Measurements from ENCODE around the gene CSNK1G1.

Gene CSNK1G1

DNA sequence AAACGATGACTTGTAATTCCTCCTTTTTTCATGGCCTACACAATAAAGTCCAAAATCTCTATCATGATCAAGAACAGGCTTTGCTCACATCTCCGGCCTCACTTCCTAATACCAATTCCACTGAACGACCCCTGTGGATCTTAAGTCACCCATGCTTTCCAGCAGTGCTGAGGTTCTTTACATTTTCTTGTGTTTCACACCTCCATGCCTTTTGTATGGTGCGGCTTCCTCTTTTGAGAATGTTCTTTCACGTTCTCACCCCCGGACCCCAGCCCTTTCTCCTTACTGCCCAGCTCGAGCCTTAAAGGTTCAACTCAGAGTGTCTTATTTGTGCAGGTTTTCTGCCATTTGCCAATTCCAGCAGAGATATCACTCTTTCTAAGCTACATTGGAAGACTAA is 70.1 kb downstream of the CSNK1G1 start:
- no peak for DNase-seq

DNA sequence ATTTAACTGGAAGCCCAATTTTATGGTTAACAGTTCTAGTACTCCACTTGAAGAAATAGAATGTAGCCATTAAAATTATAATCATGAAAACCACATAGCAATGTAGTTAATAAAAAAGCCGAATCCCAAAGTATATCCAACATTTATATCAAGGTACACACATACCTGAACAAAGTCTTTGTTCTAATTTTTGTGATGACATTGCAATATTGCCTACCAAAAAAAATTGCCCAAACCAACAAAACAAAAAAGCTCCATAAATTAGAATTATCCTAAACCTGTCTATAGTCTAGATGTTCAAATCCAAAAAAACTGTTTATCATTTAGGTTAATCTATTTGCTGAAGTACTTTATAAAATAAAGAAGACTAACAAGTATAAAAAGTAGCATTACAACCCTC is 70.8 kb downstream of the CSNK1G1 start:
- DNase-seq: no peak

DNA sequence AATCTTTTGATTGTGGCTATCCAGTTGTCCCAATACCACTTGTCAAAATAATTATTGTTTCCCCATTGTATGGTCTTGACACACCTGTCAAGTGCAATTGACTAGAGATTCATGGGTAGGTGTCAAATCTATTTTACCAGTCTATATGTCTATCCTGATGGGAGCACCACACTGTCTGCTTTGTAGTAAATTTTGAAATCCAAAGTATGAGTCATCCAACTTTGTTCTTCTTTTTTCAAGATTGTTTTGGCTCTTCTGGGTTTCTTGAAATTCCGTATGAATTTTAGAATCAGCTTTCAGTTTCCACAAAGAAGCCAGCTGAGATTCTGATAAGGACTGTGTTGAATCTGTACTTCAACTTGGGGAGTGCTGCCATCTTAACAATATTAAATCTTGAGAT is 71.9 kb downstream of the CSNK1G1 start:
- DNase-seq: peak; percentile 97

DNA sequence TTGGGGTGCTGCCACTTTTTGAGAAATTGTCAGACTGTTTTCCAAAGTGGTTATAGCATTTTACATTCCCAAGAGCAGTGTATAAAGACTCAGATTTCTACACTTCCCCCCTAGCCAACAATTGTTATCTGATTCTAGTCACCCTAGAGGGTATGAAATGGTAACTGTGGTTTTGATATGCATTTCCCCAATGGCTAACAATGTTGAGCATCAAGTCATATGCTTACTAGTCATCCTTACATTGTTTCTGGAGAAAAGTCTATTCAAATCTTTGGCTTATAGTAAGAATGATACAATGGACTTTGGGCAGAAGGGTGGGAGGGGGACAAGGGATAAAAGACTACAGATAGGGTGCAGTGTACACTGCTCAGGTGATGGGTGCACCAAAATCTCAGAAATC is 73.3 kb downstream of the CSNK1G1 start:
- DNase-seq: peak; percentile 79

DNA sequence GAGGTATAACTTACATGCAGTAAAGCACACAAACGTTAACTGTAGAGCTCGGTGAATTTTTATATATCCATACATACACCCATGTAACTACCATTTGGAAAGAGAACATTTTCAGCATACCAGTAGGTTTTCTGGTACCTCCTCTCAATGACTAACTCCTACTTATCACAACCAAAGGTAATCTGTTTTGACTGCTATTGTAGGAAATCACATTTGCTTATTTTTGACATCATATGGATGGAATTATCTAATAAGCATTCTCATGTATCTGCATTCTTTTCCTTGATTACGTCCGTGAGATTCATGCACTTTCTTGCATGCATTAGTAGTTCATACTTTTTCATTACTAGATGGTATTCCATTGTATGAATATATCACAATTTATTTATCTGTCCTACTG is 76.8 kb downstream of the CSNK1G1 start:
- DNase-seq: no peak

DNA sequence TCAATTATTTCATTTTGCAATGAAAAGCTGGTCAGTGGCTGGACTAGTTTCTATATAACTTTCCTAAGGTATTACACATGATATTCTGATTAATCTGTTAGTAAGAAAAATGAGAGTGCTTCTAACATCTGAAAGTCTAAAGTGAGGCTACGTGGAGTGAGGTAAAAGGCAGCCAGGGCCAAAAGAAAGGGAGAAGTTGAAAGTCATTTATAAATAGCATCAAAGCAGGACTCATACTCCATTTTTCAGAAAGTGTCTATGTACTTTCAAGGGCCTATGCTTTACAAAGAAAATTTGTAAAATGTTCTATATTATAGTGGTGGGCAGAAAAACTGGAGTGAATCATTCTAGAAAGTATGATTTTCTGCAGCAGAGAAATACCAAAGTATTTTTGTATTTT is 80.0 kb downstream of the CSNK1G1 start:
- DNase-seq: no peak

DNA sequence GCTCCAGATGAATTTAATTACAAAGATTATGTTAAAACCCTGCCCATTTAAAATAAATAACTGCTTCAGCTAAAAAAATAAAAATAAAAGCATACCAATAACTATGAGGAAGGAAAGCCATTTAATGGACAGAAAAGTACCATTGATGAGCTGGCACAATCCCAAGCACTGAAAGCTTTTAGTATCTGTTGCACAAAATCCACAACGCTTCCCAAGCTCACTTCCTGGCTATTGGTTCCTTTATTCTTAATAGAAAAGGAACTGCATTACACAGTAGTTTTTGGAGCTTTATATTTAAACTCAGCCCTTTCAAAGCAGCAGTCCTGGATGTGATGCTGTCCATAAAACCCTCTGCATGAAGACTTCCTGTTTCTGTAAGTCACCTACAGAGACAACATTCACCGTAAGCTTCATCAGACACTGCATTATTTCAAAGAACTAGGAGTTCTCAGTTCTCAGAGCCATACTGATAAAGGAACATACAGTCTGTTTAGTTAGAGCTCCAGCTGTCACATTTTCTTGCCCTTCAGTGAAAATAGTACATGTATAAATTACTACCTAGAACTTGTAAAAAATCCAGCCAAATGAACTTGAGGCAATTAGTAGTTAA is 81.5 kb downstream of the CSNK1G1 start:
- peak; percentile 36 for DNase-seq

DNA sequence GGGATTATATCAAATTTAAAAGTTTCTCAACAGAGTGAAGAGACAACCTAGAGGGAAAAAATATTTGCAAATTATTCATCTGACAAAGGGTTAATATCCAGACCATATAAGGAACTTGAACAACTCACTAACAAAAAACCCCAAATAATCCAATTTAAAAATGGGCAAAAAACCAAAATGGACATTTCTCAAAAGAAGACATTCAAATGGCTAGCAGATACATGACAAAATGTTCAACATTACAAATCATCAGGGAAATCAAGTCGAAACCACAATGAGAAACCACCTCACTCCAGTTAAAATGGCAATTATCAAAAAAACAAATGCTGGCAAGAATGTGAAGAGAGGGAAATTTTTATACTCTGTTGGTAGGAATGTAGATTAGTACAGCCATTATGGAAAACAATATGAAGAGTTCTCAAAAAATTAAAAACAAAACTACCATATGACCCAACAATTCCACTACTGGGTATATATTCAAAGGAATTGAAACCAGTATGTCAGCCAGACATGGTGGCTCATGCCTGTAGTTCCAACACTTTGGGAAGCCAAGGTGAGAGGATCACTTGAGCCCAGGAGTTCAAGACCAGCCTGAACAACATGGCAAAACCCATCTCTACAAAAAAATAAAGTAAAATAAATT is 88.5 kb downstream of the CSNK1G1 start:
- DNase-seq: peak; percentile 32

DNA sequence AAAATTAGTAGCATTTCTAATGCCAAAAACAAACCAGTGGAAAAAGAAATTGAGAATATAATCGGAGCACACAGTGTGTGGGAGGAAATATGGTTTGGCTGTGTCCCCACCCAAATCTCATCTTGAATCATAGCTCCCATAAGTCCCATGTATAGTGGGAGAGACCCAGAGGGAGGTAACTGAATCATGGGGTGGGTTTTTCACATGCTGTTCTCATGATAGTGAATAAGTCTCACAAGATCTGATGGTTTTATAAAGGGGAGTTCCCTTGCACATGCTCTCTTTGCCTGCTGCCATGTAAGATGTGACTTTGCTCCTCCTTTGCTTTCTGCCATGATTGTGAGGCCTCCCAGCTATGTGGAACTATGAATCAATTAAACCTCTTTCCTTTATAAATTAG is 90.8 kb downstream of the CSNK1G1 start:
- DNase-seq: peak; percentile 71

DNA sequence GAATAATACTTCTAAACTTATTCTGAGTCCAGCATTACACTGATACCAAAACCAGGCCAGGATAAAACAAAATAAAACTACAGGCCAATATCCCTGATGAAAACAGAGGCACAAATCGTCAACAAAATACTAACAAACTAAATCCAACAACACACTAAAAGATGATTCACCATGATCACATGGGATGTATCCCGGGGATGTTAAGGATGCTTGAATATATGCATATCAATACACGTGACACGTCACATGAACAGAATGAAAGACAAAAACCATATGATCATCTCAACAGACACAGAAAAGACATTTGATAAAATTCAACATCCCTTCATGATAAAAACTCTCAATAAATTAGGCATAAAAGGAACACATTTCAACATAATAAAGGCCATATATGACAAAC is 91.5 kb downstream of the CSNK1G1 start:
- no peak for DNase-seq

DNA sequence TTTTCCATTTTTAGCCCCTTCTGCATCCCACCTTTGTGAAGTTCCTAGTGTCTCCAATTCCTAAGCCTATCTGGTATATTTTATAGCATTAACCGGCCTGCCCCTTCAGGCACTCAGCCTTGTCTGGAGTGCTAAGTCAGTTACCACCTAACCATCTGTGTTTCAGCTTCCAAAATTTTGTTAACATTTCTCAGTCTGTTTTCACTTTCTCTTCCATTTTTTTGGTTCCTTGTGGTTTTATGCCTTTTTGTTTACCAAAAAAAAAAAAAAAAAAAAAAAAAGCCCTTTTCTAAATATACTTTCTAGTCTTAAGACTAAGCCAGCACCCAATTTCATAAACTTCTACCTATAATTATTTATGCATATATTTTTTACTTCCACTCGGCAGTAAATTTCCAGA is 92.4 kb downstream of the CSNK1G1 start:
- DNase-seq: peak; percentile 58

DNA sequence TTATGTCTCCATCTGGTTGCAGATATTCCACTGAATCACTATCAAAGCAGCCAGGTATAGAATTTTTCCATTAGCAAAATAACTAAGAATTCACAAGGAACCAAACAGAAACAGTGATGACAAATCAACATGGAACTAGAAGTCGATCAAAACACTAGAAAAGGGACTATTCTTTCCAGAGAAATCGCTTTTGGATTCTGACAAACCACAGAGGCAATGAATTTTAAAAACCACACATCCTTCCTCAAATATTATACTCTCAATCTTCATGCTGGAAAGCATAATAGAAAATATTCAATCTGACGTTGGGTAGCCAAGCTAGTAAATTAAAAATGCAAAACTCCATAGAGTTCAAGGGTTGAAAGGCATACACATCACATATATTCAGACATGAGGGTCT is 99.9 kb downstream of the CSNK1G1 start:
- DNase-seq: no peak

DNA sequence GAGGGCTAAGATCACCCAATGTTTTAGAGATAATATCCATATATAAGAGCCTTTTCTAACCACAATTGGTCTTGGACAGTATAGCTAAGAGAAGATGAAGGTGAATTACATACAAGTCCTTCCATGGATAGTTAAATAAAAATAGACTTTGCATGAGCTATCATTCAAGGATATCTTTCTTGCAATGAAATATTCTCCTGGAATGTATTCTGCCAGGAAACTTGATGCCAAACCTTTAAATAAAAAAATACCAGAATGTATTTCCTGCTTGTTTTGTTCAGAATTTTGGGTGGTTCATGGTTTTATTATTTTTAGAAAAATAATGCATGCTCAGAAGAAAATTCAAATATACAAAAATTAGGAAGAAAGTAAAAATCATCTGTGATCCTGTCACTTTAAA is 104.3 kb downstream of the CSNK1G1 start:
- DNase-seq: no peak

DNA sequence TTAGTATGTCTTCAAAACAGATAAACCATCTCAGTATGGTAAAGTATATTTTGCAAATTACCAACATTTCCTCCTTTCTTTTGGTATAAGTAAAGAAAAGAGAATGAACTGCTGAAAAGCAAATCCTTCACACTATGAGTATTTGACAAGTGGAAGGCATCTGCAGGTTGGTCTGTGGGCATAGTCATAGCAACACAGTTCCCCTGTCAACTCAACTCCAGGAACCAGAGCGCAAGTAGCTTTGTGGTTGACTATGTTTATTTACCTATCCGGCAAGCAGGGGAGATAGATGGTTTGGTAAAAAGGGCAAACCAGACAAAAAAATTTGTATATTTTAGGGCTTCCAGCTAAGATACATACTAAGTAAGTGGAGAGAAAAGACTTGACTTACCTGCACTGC is 104.9 kb downstream of the CSNK1G1 start:
- no peak for DNase-seq

DNA sequence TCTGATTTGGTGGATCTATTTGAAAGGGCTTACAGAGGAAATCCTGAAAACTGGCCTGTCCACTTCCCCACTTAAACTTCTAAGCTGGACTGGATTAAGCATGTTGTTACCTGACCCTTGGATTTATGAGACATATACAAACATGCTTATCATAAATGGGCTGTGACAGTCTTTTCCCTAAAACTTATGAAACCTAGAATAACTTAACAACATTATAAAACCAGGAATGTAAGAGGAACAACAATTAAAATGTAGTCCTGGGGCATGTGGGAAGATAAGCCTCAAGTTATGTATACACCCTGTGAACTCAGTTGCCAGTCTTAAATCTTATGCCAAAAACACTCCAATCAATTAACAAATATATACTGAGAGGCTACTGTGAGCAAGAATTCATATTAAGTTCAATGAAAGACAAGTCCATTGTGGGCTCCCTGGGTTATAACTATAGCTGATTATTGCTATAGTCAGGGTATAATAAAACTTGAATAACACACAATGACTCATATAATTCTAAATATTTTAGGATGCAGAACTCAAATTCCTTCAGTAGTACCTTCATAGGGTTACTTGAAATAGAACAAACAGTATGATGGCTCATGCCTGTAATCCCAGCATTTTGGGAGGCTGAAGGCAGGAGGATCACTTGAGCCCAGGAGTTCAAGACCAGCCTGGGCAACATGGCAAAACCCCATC is 105.9 kb downstream of the CSNK1G1 start:
- DNase-seq: no peak

DNA sequence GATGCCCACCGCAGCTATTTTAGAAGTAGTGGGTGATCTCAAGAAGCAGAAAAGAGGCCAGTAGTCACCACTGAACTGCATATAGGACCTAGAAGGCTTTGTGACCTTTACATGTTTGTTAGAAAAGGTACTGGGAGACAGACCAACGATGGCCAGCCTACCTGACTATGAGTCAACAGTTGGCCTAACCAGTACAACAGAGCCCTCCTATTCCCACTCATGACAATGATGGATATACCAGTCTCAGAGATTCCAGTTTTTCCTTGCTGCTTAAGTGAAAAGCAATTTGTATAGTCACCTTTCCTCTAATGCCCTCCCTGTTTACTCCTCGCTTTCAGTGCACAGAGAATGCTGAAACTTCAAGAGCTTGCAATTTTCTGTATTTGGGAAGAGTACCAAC is 106.6 kb downstream of the CSNK1G1 start:
- no peak for DNase-seq

DNA sequence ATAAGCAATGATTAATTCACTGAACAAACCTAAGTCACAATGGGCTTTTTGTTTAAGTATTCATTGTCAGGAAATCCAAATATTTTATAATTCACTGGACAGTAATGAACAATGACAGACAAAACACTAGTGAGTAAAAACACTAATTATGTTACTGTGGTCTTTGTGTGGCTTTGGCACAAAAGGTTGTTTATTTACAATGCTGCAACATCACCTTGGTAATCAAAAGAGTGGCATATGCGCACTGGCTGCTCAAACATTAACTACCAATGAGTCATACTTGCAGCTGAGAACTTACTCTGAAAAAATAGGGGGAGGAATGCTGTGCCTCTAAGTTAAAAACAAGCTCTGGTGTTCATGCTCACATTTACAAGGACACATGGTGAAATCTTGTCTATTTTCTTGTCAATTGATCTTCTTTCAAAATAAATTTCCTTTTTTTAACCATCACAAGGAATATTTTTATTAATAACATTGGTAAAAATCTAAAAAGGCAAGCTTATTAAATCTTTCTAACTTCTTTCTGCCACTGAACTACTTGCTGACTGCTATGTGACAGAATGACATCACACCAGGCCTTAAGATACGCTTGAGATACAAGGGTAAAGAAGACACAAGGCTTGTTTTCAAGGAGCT is 107.9 kb downstream of the CSNK1G1 start:
- DNase-seq: peak; percentile 63

DNA sequence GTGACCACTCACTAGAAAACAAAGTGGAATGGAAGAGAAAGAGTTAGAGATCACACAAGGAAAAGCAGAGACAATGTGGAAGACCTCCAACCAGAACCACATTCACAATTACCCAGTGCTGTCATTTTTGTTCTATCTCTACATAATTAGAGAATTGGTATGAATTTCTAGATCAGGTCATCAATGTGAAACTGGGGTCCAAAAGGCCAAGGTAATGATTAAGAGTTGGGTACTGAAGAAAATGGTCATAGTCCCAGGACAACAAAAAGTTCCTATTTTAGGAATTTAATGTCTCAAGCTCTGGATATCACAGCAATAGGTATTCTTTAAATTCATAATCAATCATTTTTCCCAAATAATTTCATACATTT is 108.5 kb downstream of the CSNK1G1 start:
- no peak for DNase-seq

DNA sequence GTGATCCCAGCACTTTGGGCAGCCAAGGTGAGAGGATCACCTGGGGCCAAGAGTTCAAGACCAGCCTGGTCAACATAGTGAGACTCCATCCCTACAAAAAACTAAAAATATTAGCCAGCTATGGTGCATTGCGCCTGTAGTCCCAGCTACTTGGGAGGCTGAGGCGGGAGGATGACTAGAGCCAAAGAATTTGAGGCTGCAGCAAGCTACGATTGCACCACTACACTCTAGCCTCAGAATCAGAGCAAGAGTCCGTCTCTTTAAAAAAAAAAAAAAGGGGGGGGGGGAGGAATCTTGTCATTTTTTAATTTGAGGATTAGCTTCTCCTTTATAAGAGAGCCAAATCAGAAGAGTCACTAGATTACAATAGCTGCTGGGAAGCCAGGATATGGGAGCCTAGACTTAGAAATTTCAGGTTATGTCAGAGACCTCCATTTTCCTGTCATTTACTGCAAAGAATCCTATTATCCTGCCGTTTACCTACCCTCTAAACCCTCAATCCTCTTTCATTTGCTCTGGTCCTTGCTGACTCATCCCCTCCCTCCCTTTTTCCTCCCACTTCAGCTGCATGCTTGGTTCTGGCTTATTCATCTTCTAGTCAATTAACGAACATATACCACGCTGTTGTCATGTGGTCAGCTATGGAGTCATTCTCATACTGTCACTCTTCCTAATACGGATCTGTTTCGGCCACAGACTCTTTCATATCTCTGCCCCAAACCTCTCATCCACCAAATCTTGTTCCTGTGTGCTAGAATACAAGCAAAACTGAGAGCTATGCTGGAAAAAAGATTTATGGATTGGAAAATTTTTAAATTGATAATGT is 109.4 kb downstream of the CSNK1G1 start:
- peak; percentile 90 for DNase-seq

DNA sequence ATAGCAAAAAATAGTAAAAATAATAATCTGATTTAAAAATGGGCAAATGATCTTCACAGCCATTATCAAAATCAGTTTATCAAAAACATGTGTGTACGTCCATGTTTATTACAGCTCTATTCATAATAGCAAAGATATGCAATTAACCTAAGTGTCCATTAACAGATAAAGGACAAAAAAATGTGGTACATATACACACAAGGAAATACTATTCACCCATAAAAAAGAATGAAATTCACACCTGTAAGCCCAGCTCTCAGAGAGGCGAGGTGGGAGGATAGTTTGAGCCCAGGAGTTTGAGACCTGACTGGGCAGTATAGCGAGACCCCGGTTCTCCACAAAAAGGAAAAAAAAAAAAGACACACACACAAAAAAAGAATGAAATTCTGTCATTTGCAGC is 110.6 kb downstream of the CSNK1G1 start:
- DNase-seq: no peak

DNA sequence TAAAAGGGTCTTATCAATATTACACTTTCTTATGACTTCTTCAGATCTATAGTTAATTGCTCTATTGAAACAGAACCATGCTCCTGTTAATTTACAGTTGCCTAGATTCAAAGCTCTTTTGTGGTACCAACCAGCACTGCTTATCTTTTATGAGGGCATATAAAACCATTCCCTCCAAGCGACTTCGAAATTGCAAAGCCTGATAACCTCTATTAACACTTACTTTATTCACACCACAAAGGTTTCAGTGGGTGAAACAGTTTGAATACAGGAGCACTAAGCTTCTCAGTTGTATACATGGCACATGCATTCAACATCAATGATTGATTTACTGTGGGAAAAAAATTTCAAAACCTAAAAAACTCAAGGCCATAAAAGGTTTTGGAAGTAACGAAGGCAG is 118.3 kb downstream of the CSNK1G1 start:
- DNase-seq: no peak

DNA sequence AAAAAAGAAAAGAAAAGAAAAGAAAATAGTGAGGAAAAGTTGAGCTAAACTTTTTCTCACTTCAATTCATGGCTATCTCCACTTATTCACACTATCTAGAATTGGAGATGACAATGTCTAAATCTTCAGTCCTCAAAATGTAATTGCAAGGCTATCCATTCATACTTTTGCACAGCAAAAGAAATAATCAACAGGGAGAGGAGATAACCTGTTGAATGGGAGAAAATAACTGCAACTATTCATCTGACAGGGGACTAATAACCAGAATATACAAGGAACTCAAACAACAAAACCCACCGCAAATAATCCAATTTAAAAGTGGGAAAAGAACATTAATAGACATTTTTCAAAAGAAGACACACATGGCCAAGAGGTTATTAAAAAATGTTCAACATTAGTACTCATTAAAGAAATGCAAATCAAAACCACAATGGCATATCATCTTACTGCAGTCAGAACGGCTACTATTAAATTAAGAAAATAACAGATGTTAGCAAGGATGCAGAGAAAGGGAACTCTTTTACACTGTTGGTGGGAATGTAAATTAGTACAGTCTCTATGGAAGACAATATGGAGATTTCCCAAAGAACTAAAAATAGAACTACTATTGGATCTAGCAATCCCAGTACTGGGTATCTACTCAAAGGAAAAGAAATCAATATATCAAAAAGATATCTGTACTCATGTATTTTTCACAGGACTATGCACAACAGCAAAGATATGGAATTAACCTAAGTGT is 119.6 kb downstream of the CSNK1G1 start:
- no peak for DNase-seq

DNA sequence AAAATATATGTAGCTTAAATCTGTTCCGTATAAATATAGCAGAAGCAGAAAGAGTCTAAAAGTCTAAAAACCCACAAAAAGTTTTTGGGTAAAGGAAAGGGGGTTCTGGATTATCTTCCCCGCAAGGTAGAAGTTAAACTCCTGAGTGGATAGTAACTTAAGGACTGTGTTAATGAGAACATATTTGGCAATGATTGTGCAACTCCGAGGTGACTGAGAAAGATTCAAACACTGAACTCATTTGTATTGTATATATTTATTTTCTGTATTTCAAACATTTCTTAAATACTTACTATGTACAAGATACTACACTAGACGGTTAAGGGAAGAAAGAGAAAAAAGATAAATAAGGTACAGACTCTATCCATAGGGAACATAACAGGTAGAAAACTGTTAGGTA is 120.4 kb downstream of the CSNK1G1 start:
- DNase-seq: peak; percentile 10

Data from inflammatory macrophage treated with lipopolysaccharide for 4 hours (primary cell).